ENCODE data around the gene CRELD2. TPM values are rescaled to one million over a fixed set of nuclear protein-coding genes. Genes with fewer than 3 reads are reported as not detected.
A peak's percentile ranks its signal among the peaks of the same experiment; 100 is the strongest.

CRELD2 gene
- total RNA-seq, 1 donor from 2014 or later: 13.0 TPM

DNA sequence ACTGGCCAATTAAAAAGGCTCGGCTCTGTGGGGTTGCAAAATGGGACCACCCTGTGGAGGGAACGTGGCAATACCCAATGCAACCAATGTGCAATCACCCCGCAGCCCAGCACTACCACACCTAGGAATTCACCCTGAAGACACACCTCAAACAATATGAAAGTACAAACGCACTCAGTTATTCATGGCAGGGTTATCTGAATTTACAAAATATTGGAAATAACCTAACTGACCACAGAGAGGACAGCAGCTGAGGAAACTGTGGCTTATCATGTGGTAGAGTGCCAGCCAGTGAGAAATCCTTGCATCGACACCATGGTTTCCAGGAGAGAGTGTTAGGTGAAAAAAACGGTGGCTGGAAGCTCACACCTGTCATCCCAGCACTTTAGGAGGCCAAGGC lies 18.9 kb upstream of the CRELD2 start:
- Histone ChIP-seq H3K9me3 (ENCODE audit: control insufficient read depth in 3 of 3, low read length in 3 of 3) (peaks cover 0 to 2% (median 0%) of the 10 kb centered on the region in 3 donors), H3K4me3 (ENCODE audit: low read length in 3 of 3) (no peak overlapping the region), H3K9ac (ENCODE audit: low read depth in 1 of 3, low read length in 3 of 3) (no peak overlapping the region), H3K36me3 (ENCODE audit: control insufficient read depth in 3 of 3, insufficient read depth in 3 of 3, low read length in 3 of 3) (peaks cover 34 to 48% (median 44%) of the 10 kb centered on the region in 3 donors), H3K27me3 (ENCODE audit: control insufficient read depth in 3 of 3, insufficient read depth in 3 of 3, low read length in 3 of 3) (no peaks in the 10 kb centered on the region), H3K4me1 (ENCODE audit: control insufficient read depth in 3 of 3, insufficient read depth in 3 of 3, low read length in 3 of 3) (no peaks in the 10 kb centered on the region), H3K27ac (ENCODE audit: low read depth, low read length) (no peak overlapping the region)

- Histone ChIP-seq H3K4me3 (ENCODE audit: low read length in 3 of 3) (no peak overlapping the region), H3K4me1 (ENCODE audit: control insufficient read depth in 3 of 3, insufficient read depth in 3 of 3, low read length in 3 of 3) (no peaks in the 10 kb centered on the region), H3K9ac (ENCODE audit: low read depth in 1 of 3, low read length in 3 of 3) (no peak overlapping the region), H3K36me3 (ENCODE audit: control insufficient read depth in 3 of 3, insufficient read depth in 3 of 3, low read length in 3 of 3) (peaks cover 41 to 48% (median 47%) of the 10 kb centered on the region in 3 donors), H3K27ac (ENCODE audit: low read depth, low read length) (no peak overlapping the region), H3K9me3 (ENCODE audit: control insufficient read depth in 3 of 3, low read length in 3 of 3) (no peaks in the 10 kb centered on the region), H3K27me3 (ENCODE audit: control insufficient read depth in 3 of 3, insufficient read depth in 3 of 3, low read length in 3 of 3) (no peaks in the 10 kb centered on the region)
Measured at GRCh38 chr22:49900441-49901230, 17.8 kb upstream of the CRELD2 start.

DNA sequence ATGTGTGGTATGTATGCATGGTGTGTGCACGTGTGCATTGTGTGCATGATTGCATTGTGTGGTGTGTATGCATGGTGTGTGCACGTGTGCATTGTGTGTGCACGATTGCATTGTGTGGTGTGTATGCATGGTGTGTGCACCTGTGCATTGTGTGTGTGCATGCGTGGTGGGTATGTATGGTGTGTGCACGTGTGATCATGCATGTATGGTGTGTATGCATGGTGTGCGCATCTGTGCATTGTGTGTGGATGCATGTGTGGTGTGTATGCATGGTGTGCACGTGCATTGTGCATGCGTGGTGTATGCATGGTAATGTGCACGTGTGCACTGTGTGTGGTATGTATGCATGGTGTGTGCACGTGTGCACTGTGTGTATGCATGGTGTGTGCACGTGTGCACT lies 17.0 kb upstream of the CRELD2 start:
- Histone ChIP-seq H3K4me1 (ENCODE audit: control insufficient read depth in 3 of 3, insufficient read depth in 3 of 3, low read length in 3 of 3) (no peaks in the 10 kb centered on the region), H3K36me3 (ENCODE audit: control insufficient read depth in 3 of 3, insufficient read depth in 3 of 3, low read length in 3 of 3) (peaks cover 43 to 48% (median 47%) of the 10 kb centered on the region in 3 donors), H3K27ac (ENCODE audit: low read depth, low read length) (no peak overlapping the region), H3K27me3 (ENCODE audit: control insufficient read depth in 3 of 3, insufficient read depth in 3 of 3, low read length in 3 of 3) (no peaks in the 10 kb centered on the region), H3K9me3 (ENCODE audit: control insufficient read depth in 3 of 3, low read length in 3 of 3) (no peaks in the 10 kb centered on the region), H3K9ac (ENCODE audit: low read depth in 1 of 3, low read length in 3 of 3) (no peak overlapping the region), H3K4me3 (ENCODE audit: low read length in 3 of 3) (peak overlapping the region in 1 of 3 donors; percentile 3)

DNA sequence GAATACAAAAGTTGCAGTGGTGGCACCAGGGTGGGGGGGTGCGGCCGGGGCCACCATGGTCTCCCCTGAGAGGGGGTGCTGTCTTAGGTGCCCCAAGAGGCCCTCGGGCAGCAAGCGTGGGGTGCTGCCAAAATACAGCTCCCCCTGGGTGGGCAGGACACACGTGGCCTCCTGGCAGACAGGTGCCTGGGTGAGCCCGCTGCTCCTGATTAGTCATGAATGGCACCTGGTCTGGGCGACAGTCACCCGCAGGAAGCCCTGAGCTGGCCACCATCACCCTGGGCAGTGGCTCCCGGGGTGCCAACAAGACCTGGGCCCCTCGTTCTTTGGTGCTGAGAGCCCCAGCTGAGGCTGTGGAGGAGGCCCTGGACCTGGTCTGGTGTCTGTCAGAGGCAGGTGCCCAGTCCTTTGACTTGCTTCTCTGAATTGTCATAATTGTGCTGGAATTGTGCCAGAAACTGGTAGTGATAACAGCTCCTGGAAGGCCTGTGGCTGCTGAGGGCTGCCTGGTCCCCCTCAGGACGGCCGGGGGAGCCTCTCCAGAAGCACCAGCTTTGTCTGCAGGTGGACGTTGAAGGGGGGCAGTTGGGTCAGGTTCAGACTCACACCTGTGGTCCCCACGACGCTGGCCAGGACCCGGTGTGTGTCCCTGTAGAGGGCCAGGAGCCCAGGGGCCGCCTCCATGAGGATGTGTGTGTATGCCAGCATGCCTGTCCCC lies 15.0 kb upstream of the CRELD2 start:
- no peaks in the 10 kb centered on the region for H3K27me3 ChIP-seq (ENCODE audit: control insufficient read depth in 3 of 3, insufficient read depth in 3 of 3, low read length in 3 of 3)
- no peak overlapping the region for H3K9ac ChIP-seq (ENCODE audit: low read depth in 1 of 3, low read length in 3 of 3)
- H3K4me1 ChIP-seq (ENCODE audit: control insufficient read depth in 3 of 3, insufficient read depth in 3 of 3, low read length in 3 of 3): no peaks in the 10 kb centered on the region
- no peaks in the 10 kb centered on the region for H3K9me3 ChIP-seq (ENCODE audit: control insufficient read depth in 3 of 3, low read length in 3 of 3)
- H3K4me3 ChIP-seq (ENCODE audit: low read length in 3 of 3): no peak overlapping the region
- H3K27ac ChIP-seq (ENCODE audit: low read depth, low read length): no peak overlapping the region
- peaks cover 53 to 62% (median 60%) of the 10 kb centered on the region in 3 donors for H3K36me3 ChIP-seq (ENCODE audit: control insufficient read depth in 3 of 3, insufficient read depth in 3 of 3, low read length in 3 of 3)

- H3K4me1 ChIP-seq (ENCODE audit: control insufficient read depth in 3 of 3, insufficient read depth in 3 of 3, low read length in 3 of 3): no peaks in the 10 kb centered on the region
- no peak overlapping the region for H3K27ac ChIP-seq (ENCODE audit: low read depth, low read length)
- no peak overlapping the region for H3K4me3 ChIP-seq (ENCODE audit: low read length in 3 of 3)
- H3K27me3 ChIP-seq (ENCODE audit: control insufficient read depth in 3 of 3, insufficient read depth in 3 of 3, low read length in 3 of 3): no peaks in the 10 kb centered on the region
- H3K9me3 ChIP-seq (ENCODE audit: control insufficient read depth in 3 of 3, low read length in 3 of 3): no peaks in the 10 kb centered on the region
- H3K9ac ChIP-seq (ENCODE audit: low read depth in 1 of 3, low read length in 3 of 3): no peak overlapping the region
- H3K36me3 ChIP-seq (ENCODE audit: control insufficient read depth in 3 of 3, insufficient read depth in 3 of 3, low read length in 3 of 3): peaks cover 55 to 63% (median 62%) of the 10 kb centered on the region in 3 donors
Measured at GRCh38 chr22:49904040-49904369, 14.4 kb upstream of the CRELD2 start.

DNA sequence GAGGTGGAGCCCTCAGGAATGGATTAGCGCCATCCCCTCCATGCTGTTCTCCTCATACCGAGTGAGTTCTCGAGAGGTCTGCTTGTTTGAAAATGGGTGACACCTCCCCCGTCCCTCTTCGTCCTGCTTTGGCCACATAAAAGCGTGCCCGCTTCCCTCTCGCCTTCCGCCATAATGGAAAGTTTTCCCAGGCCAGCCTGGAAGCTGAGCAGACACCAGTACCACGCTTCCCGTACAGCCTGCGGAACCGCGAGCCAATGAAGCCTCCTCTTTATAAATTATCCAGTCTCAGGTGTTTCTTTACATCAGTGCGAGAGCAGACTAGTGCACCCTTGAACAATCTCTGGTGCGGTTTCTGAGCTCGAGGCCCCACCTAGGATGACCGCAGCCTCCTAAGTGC lies 13.0 kb upstream of the CRELD2 start:
- no peak overlapping the region for H3K4me3 ChIP-seq (ENCODE audit: low read length in 3 of 3)
- H3K9me3 ChIP-seq (ENCODE audit: control insufficient read depth in 3 of 3, low read length in 3 of 3): no peaks in the 10 kb centered on the region
- peaks cover 56 to 58% (median 58%) of the 10 kb centered on the region in 3 donors for H3K36me3 ChIP-seq (ENCODE audit: control insufficient read depth in 3 of 3, insufficient read depth in 3 of 3, low read length in 3 of 3)
- no peaks in the 10 kb centered on the region for H3K27me3 ChIP-seq (ENCODE audit: control insufficient read depth in 3 of 3, insufficient read depth in 3 of 3, low read length in 3 of 3)
- H3K9ac ChIP-seq (ENCODE audit: low read depth in 1 of 3, low read length in 3 of 3): no peak overlapping the region
- no peak overlapping the region for H3K27ac ChIP-seq (ENCODE audit: low read depth, low read length)
- no peaks in the 10 kb centered on the region for H3K4me1 ChIP-seq (ENCODE audit: control insufficient read depth in 3 of 3, insufficient read depth in 3 of 3, low read length in 3 of 3)

DNA sequence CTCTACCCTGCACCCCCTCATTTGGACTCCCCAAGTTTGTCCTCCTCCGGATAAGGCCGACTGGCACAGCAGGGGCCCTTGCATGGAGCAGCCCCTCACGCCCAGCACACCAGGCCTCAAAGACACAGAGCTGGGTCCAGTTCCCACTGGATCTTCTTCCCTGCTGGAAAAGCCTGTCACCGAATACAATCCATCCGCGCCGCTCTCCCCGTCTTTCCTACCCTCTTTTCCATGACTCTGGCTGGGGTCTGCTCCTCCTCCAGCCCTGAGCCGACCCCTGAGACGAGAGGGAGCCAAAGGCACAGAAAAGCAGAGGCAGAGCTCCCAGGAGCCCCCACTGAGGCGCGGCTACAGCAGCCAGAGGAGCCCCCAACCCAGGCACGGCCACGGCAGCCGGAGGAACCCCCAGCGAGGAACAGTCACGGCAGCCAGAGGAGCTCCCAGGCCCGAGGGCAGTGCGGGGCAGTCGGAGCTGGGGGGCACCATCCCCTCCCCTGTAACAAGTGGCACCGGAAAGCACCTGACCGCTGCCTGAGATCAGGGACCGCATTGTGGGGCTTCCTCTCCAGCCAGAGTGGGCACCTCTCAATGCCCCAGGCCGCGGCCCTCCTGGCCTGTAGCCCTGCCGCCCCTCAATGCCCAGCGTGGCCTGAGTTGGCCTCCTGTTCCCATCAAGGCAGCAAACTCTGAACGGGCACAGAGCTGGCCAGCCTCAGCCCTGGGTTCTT lies 12.2 kb upstream of the CRELD2 start:
- H3K9ac ChIP-seq (ENCODE audit: low read depth in 1 of 3, low read length in 3 of 3): no peak overlapping the region
- peaks cover 52 to 57% (median 57%) of the 10 kb centered on the region in 3 donors for H3K36me3 ChIP-seq (ENCODE audit: control insufficient read depth in 3 of 3, insufficient read depth in 3 of 3, low read length in 3 of 3)

GRCh38 chr22:49906799-49907290 lies 11.6 kb upstream of the CRELD2 start:
- peaks cover 46 to 52% (median 51%) of the 10 kb centered on the region in 3 donors for H3K36me3 ChIP-seq (ENCODE audit: control insufficient read depth in 3 of 3, insufficient read depth in 3 of 3, low read length in 3 of 3)
- no peak overlapping the region for H3K4me3 ChIP-seq (ENCODE audit: low read length in 3 of 3)
- no peaks in the 10 kb centered on the region for H3K4me1 ChIP-seq (ENCODE audit: control insufficient read depth in 3 of 3, insufficient read depth in 3 of 3, low read length in 3 of 3)
- no peak overlapping the region for H3K27ac ChIP-seq (ENCODE audit: low read depth, low read length)
- no peaks in the 10 kb centered on the region for H3K27me3 ChIP-seq (ENCODE audit: control insufficient read depth in 3 of 3, insufficient read depth in 3 of 3, low read length in 3 of 3)
- no peak overlapping the region for H3K9ac ChIP-seq (ENCODE audit: low read depth in 1 of 3, low read length in 3 of 3)
- no peaks in the 10 kb centered on the region for H3K9me3 ChIP-seq (ENCODE audit: control insufficient read depth in 3 of 3, low read length in 3 of 3)

More for the DNA sequence above, 12.2 kb upstream of the CRELD2 start:
- no peaks in the 10 kb centered on the region for H3K27me3 ChIP-seq (ENCODE audit: control insufficient read depth in 3 of 3, insufficient read depth in 3 of 3, low read length in 3 of 3)
- H3K4me1 ChIP-seq (ENCODE audit: control insufficient read depth in 3 of 3, insufficient read depth in 3 of 3, low read length in 3 of 3): no peaks in the 10 kb centered on the region
- no peak overlapping the region for H3K4me3 ChIP-seq (ENCODE audit: low read length in 3 of 3)
- no peaks in the 10 kb centered on the region for H3K9me3 ChIP-seq (ENCODE audit: control insufficient read depth in 3 of 3, low read length in 3 of 3)
- H3K27ac ChIP-seq (ENCODE audit: low read depth, low read length): no peak overlapping the region

- H3K4me1 ChIP-seq (ENCODE audit: control insufficient read depth in 3 of 3, insufficient read depth in 3 of 3, low read length in 3 of 3): no peaks in the 10 kb centered on the region
- peaks cover 42 to 54% (median 48%) of the 10 kb centered on the region in 3 donors for H3K36me3 ChIP-seq (ENCODE audit: control insufficient read depth in 3 of 3, insufficient read depth in 3 of 3, low read length in 3 of 3)
- no peaks in the 10 kb centered on the region for H3K9me3 ChIP-seq (ENCODE audit: control insufficient read depth in 3 of 3, low read length in 3 of 3)
- H3K27ac ChIP-seq (ENCODE audit: low read depth, low read length): no peak overlapping the region
- no peak overlapping the region for H3K4me3 ChIP-seq (ENCODE audit: low read length in 3 of 3)
- no peak overlapping the region for H3K9ac ChIP-seq (ENCODE audit: low read depth in 1 of 3, low read length in 3 of 3)
- no peaks in the 10 kb centered on the region for H3K27me3 ChIP-seq (ENCODE audit: control insufficient read depth in 3 of 3, insufficient read depth in 3 of 3, low read length in 3 of 3)
Measured at GRCh38 chr22:49907807-49908206, 10.6 kb upstream of the CRELD2 start.
